ENCODE data around the gene ZSCAN5B.

GRCh38 chr19:56144831-56145230 lies 52.8 kb downstream of the ZSCAN5B start:
- TF ChIP-seq POLR2AphosphoS5 (IDR thresholded peaks at IDR 0.05) (no peak), CTCF (IDR thresholded peaks at IDR 0.05; ENCODE audit: poor library complexity, severe bottlenecking) (no peak), MXI1 (conservative IDR thresholded peaks at IDR 0.05; ENCODE audit: poor library complexity, severe bottlenecking) (no peak), SMC3 (conservative IDR thresholded peaks at IDR 0.05; ENCODE audit: poor library complexity) (no peak), EZH2 (IDR thresholded peaks at IDR 0.05; ENCODE audit: borderline replicate concordance, insufficient read depth, low read length, poor library complexity, severe bottlenecking) (no peak), EP300 (conservative IDR thresholded peaks at IDR 0.05; ENCODE audit: poor library complexity, severe bottlenecking) (no peak), TAF1 (IDR thresholded peaks at IDR 0.05; ENCODE audit: low read depth) (no peak), REST (IDR thresholded peaks at IDR 0.05; ENCODE audit: borderline replicate concordance) (no peak), RAD21 (conservative IDR thresholded peaks at IDR 0.05) (no peak)
